M059J (cell line): ENCODE data around the gene ARHGEF4. TPM values are rescaled to one million over a fixed set of nuclear protein-coding genes. Genes with fewer than 3 reads are reported as not detected.

Experiments
- DNase-seq: peaks from one replicate; pipeline ENCODE4 v3.0.0-alpha.2; 2012; ENCODE audit warnings: low read depth
- total RNA-seq: library from RNA; depleted of rRNA; stranded (reverse); fragments of >200 nt; shearing (Covaris generic); gene quantifications from 2 replicates; pipeline ENCODE4 v1.2.3, GENCODE V29; 2014; rRNA removed

ARHGEF4 gene
- total RNA-seq, 1 experiment from 2014 or later = 0.10 TPM

- DNase-seq = peak; percentile 81
Observed at GRCh38 chr2:131093006-131093695, 256.4 kb downstream of the ARHGEF4 start, which contains the start of gene FAM168B. FAM168B (minus strand) TSS chr2:131093460; CDS start chr2:131082646, 10,814 bp downstream.

DNA sequence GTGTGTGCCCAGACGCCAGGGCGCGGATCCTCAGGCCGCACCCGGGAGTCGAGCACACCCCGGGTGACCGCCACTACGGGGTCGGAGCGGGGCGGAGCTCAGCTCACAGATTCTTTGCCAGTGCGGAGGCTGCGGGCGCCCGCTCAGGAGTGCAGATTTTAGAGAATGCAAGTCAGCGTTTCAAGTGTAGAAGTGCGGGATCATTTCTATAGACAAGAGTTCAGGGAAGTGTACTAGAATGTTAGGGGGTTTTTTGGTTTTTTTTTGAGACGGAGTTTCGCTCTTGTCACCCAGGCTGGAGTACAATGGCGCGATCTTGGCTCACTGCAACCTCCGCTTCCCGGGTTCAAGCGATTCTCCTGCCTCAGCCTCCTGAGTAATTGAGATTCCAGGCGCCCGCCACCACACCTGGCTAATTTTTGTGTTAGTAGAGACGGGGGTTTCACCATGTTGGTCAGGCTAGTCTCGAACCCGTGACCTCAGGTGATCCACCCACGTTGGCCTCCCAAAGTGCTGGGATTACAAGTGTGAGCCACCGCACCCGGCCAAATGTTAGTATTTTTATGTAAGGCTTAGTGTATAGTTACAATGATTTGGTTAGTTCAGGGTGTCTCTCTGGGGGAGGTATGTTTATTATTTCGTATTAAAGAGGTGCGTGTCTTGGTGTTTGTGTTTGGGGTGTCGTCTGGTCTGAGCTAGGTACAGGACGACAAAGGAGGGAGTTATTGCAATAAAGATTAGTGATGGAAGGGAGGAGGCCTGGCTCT lies 257.2 kb downstream of the ARHGEF4 start:
- no peak for DNase-seq

GRCh38 chr2:131094463-131095281 lies 258.0 kb downstream of the ARHGEF4 start:
- no peak for DNase-seq

Other genes starting within 250 kb of the ARHGEF4 start
- gene CFC1, start 237.3 kb upstream of the ARHGEF4 start, total RNA-seq = not detected in 2 replicates
- not detected in 2 replicates for gene POTEJ, start 225.5 kb upstream of the ARHGEF4 start, total RNA-seq
- not detected in 2 replicates for gene GPR148, start 107.8 kb upstream of the ARHGEF4 start, total RNA-seq
- not detected in 2 replicates for gene AMER3, start 81.4 kb upstream of the ARHGEF4 start, total RNA-seq